22Rv1 (cell line): ENCODE measurements around the gene SLC16A12.

Experiments
- ZFX ChIP-seq: fragments of 450-650 bp; IDR thresholded peaks from 2 replicates; pipeline ENCODE4 v1.6.1; 2017; ENCODE audit warnings: antibody characterized with exemption, borderline replicate concordance
- TF ChIP-seq, protein P1 (sequence below): fragments of 450-650 bp; IDR thresholded peaks from 2 replicates; pipeline ENCODE4 v1.5.1; 2017; ENCODE audit warnings: mild to moderate bottlenecking

DNA sequence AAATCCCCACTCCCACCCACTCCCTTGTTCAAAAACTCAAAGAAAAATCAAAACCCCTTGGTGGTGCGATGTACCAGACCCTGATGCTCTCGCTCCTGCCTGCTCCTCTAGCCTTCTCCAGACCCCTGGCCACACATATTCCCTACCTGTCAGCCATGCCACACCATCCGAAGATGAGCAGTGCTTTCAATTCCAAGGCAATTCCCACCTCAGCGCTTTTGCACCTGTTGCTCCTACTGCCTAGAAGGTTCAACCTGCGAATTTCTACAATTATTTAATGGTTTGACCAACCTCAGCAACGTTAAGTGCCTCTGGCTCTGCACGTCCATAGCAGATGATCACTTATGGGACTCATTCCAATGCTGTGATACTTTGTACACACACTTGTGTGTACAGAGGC, 11.1 kb downstream of the SLC16A12 start:
- TF ChIP-seq, protein P1, sequence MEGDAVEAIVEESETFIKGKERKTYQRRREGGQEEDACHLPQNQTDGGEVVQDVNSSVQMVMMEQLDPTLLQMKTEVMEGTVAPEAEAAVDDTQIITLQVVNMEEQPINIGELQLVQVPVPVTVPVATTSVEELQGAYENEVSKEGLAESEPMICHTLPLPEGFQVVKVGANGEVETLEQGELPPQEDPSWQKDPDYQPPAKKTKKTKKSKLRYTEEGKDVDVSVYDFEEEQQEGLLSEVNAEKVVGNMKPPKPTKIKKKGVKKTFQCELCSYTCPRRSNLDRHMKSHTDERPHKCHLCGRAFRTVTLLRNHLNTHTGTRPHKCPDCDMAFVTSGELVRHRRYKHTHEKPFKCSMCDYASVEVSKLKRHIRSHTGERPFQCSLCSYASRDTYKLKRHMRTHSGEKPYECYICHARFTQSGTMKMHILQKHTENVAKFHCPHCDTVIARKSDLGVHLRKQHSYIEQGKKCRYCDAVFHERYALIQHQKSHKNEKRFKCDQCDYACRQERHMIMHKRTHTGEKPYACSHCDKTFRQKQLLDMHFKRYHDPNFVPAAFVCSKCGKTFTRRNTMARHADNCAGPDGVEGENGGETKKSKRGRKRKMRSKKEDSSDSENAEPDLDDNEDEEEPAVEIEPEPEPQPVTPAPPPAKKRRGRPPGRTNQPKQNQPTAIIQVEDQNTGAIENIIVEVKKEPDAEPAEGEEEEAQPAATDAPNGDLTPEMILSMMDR = no peak
- no peak for TF ChIP-seq ZFX
